ENCODE data around the gene C17orf75.

GRCh38 chr17:32302860-32303649 is 38.9 kb downstream of the C17orf75 start:
- TF ChIP-seq, protein P1, sequence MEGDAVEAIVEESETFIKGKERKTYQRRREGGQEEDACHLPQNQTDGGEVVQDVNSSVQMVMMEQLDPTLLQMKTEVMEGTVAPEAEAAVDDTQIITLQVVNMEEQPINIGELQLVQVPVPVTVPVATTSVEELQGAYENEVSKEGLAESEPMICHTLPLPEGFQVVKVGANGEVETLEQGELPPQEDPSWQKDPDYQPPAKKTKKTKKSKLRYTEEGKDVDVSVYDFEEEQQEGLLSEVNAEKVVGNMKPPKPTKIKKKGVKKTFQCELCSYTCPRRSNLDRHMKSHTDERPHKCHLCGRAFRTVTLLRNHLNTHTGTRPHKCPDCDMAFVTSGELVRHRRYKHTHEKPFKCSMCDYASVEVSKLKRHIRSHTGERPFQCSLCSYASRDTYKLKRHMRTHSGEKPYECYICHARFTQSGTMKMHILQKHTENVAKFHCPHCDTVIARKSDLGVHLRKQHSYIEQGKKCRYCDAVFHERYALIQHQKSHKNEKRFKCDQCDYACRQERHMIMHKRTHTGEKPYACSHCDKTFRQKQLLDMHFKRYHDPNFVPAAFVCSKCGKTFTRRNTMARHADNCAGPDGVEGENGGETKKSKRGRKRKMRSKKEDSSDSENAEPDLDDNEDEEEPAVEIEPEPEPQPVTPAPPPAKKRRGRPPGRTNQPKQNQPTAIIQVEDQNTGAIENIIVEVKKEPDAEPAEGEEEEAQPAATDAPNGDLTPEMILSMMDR (IDR thresholded peaks at IDR 0.05), result no peak
- TF ChIP-seq EZH2 (IDR thresholded peaks at IDR 0.05; ENCODE audit: borderline replicate concordance, insufficient read depth, low read depth, low read length, poor library complexity, severe bottlenecking), result no peak
